GM21576 (cell line): ENCODE measurements around the gene PRAMEF18.
"Not testable (repeated sequence)": the region's sequence is repeated elsewhere in the genome, so short reads cannot be mapped to it uniquely, and the experiment has no call there.

Experiments
- ATAC-seq: cut with Tn5 transposase; IDR thresholded peaks from one replicate; pipeline ENCODE4 v1.9.1; 2021; ENCODE audit warnings: mild to moderate bottlenecking, moderate library complexity; ENCODE audit not compliant: unreplicated experiment

The PRAMEF18 gene, protein sequence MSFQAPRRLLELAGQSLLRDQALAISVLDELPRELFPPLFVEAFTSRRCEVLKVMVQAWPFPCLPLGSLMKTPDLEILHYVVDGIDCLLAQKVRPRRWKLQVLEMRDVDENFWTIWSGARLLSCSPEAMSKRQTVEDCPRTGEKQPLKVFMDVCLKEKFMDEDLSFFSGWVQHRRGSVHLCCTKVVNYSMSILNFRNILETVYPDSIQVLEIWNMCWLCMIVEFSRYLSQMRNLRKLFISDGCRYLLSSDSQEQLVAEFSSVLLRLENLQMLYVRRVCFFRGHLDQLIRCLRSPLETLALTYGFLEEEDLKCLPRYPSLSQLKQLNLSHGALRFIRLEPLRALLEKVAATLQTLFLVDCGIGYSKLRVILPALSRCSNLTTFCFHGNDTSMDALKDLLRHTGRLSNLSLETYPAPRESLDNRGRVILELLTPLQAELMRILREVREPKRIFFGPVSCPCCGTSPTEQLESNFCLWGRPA

DNA sequence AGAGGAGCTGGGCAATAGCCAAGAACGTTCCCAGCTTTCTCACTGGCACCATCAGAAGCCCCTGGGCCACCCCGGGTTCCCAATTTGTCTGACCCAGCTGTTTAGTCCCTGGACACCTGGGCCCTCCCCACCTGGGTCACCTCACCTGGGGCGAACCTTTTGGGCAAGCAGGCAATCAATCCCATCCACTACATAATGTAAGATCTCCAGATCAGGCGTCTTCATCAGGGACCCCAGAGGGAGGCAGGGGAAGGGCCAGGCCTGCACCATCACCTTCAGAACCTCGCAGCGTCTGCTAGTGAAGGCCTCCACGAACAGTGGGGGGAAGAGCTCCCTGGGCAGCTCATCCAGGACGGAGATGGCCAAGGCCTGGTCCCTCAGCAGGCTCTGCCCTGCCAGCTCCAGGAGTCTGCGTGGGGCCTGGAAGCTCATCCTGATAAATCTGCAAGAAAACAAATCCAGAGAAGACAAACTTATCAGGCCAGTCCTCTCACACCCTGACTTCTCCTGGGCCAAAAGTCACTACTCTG, at the start of gene PRAMEF18:
Gene PRAMEF18 (minus strand): TSS at position 480 of the 530 bp plus-strand sequence. CDS start 48 bp downstream, at position 432.
- not testable (repeated sequence) for ATAC-seq

DNA sequence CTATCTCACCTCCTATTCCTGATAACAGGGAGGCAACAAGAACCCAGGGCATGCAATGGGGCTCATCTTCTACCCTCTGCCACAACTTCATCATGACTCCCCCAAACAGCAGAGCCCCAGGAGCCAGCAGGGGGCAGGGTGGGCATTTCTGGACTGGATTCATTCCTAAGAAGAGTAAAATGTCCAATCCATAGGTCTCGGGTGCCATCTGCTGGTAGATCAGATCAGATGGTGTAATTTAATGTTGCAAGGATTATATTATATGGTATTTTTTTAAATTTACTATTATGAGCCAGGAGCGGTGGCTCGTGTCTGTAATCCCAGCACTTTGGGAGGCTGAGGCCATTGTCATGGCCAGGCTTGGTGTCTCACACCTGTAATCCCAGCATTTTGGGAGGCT, 39.2 kb upstream of the PRAMEF18 start:
- ATAC-seq, result not testable (repeated sequence)

- not testable (repeated sequence) for ATAC-seq
Observed at GRCh38 chr1:13253898-13254297, 27.9 kb upstream of the PRAMEF18 start, which contains the start of gene PRAMEF5. PRAMEF5 (plus strand) TSS chr1:13254198; CDS start chr1:13259269, 5,071 bp downstream.

GRCh38 chr1:13247122-13247521, 21.2 kb upstream of the PRAMEF18 start:
- not testable (repeated sequence) for ATAC-seq

- not testable (repeated sequence) for ATAC-seq
Observed at GRCh38 chr1:13246554-13246871, 20.6 kb upstream of the PRAMEF18 start.

DNA sequence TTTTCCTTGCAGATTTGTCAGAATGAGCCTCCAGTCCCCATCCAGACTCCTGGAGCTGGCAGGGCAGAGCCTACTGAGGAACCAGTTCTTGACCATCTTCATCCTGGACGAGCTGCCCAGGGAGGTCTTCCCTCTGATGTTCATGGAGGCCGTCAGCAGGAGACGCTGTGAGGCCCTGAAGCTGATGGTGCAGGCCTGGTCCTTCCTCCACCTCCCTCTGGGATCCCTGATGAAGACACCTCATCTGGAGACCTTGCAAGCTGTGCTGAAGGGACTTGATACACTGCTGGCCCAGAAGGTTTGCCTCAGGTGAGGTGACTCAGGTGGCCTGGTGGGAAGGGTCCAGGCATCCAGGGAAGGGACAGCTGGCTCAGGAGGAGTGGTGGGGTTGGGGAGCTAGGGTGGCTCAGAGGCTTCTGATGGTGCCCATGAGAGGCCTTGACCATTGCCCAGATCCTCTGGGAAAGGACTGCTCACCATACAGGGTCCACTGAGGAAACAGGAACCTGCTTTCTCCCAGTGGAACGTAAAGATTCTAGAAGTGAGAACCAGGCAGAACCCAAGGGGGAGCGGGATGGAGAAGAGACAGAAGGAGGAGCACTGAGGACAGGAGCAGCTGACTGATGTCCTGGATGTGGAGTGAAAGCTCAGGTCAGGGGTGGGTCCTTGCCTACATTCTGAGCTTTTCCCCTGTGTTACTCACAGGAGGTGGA, 20.0 kb upstream of the PRAMEF18 start:
- ATAC-seq, result not testable (repeated sequence)

DNA sequence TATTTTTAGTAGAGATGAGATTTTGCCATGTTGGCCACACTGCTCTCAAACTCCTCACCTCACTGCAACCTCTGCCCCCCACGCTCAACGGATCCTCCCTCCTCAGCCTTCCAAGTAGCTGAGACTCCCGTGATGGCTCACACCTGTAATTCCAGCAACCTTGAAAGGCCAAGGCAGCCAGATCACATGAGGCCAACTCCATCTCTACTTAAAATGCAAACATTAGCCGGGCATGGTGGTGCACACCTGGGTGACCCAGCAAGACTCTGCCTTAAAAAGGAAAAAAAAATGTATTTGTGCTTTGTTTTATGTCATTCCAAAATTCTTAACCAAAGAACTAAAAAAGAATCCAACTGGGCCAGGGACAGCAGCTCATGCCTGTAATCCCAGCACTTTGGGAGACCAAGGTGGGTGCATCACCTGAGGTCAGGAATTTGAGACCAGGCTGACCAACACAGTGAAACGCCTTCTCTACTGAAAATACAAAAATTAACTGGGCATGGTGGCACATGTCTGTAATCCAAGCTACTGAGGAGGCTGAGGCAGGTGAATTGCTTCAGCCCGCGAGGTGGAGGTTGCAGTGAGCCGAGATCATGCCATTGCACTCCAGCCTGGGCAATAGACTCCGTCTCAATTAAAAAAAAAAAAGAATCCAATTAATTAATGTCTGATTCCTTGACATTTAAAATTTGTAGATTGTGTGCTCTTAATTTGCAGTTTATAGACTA, 17.7 kb upstream of the PRAMEF18 start:
- not testable (repeated sequence) for ATAC-seq

- not testable (repeated sequence) for ATAC-seq
Observed at GRCh38 chr1:13239633-13240032, 13.7 kb upstream of the PRAMEF18 start.

- not testable (repeated sequence) for ATAC-seq
Observed at GRCh38 chr1:13237572-13237971, 11.6 kb upstream of the PRAMEF18 start.

DNA sequence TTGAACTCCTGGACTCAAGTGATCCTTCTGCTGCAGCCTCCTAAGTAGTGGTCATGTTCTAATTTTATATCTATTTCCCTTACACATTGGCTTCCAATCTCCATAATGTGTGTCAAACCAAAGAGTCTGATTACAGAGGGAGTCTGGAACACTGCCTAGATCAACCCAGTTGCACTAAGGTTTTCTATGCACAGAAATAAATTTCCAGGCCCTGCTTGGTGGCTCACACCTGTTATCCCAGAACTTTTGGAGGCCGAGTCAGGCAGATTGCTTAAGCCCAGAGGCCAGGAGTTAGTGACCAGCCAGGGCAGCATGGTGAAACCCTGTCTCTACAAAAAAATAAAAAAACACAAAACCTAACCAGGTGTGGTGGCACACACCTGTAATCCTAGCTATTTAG, 8.1 kb upstream of the PRAMEF18 start:
- not testable (repeated sequence) for ATAC-seq

DNA sequence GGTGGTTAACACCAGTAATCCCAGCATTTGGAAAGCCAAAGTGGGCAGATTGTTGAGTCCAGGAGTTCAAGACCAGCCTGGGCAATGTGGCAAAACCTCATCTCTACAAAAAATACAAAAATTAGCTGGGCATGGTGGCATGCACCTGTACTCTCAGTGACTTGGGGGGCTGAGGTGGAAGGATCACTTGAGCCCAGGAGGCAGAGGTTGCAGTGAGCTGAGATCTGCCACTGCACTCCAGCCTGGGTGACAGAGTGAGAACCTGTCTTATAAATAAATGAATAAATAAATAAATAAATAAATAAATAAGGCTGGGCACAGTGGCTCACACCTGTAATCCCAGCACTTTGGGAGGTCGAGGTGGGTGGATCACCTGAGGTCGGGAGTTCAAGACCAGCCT, 6.1 kb upstream of the PRAMEF18 start:
- not testable (repeated sequence) for ATAC-seq

- not testable (repeated sequence) for ATAC-seq
Observed at GRCh38 chr1:13231061-13231750, 5.3 kb upstream of the PRAMEF18 start.

- not testable (repeated sequence) for ATAC-seq
Observed at GRCh38 chr1:13230601-13231000, 4.6 kb upstream of the PRAMEF18 start.

DNA sequence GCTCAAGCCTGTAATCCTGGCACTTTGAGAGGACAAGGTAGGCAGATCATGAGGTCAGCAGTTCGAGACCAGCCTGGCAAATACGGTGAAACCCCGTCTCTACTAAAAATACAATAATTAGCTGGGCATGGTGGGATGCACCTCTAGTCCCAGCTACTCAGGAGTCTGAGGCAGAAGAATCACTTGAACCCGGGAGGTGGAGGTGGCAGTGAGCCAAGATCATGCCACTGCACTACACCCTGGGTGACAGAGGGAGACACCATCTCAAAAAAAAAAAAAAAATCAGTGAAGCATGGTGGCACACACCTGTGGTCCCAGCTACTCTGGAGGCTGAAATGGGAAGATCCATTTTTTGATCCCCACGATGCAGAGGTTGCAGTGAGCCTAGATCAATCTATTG, 4.1 kb upstream of the PRAMEF18 start:
- ATAC-seq, result not testable (repeated sequence)

- ATAC-seq, result no peak
Observed at GRCh38 chr1:13228343-13228781, 2.4 kb upstream of the PRAMEF18 start.

DNA sequence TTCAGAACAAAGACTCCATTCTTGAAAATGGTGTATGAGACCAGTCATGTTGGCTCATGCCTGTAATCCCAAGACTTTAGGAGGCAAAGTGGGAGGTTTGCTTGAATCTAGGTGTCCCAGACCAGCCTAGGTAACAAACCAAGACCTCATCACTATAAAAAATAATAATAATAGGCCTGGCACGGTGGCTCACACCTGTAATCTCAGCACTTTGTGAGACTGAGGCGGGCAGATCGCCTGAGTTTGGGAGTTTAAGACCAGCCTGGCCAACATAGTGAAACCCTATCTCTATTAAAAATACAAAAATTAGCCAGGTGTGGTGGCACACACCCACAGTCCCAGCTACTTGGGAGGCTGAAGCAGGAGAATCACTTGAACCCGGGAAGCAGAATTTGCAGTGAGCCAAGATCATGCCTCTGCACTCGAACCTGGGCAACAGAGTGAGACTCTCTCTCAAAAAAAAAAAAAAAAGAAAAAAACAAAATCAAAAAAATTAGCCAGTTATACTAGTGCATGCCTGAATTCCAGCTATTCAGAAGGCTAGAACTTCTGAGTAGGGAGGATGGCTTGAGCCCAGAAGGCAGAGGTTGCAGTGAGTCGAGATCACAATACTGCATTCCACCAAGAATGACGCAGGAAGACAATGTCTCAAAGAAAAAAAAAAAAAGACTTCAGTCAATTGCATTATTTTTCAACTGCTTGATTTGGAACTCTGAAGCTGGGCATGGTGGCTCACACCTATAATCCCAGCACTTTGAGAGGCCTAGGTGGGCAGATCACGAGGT, 1.5 kb upstream of the PRAMEF18 start:
- not testable (repeated sequence) for ATAC-seq

DNA sequence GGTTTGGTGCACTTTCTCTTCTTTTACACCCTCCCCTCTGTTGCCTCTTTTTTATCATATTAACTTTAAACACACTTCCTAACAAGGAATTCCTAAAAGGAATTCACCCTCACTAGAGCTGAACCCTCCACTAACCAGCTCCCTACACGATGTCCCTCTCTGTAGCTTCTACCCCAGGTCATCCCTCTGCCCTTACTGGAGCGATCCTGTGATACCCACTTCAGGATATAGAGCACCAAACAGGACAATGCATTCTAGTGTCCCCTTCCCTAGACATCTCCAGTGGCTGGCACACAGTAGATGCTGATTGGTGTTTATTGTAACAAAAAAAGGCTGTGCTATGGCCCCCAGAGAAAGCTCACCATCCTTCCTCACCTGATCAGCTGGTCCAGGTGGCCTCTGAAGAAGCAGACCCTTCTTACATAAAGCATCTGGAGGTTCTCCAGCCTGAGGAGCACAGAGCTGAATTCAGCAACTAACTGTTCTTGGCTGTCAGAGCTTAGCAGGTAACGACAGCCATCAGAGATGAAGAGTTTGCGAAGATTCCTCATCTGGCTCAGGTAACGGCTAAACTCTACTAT, 1.4 kb downstream of the PRAMEF18 start:
- no peak for ATAC-seq

DNA sequence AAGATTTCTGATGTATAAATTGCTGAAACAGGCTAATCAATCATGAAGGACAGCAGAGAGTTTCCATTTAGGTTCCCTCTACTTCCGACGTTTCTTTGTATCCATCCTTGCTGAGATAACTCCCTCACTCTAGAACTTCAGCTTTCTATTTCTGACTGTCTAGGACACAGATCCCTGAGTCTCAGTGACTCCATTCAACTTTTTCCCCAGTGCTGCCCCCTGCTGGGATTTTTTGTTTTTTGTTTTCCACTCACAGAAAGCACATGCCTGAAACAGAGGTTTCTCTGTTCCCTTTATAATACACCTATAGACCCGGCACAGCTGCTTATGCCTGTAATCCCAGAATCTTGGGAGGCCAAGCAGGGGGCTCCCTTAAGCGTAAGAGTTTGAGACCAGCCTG, 3.2 kb downstream of the PRAMEF18 start:
- not testable (repeated sequence) for ATAC-seq

- not testable (repeated sequence) for ATAC-seq
Observed at GRCh38 chr1:13219203-13219602, 6.8 kb downstream of the PRAMEF18 start.
